HFFc6 (cell line): ENCODE data around the gene E4F1. TPM values are rescaled to one million over a fixed set of nuclear protein-coding genes. Genes with fewer than 3 reads are reported as not detected.

Experiments
- DNase-seq: peaks from one replicate; pipeline ENCODE4 v3.0.0-alpha.2; 2018
- H3K27ac Mint-ChIP-seq: 2 replicates; pipeline ENCODE4 v1.8.0; 2020; ENCODE audit warnings: mild to moderate bottlenecking, mixed read lengths
- H3K27me3 Mint-ChIP-seq: 2 replicates; pipeline ENCODE4 v1.8.0; 2021; ENCODE audit warnings: mild to moderate bottlenecking, moderate library complexity, mixed read lengths; ENCODE audit not compliant: insufficient read depth
- H3K36me3 Mint-ChIP-seq: 2 replicates; pipeline ENCODE4 v1.8.0; 2021; ENCODE audit warnings: low read depth, mixed read lengths
- H3K4me1 Mint-ChIP-seq: 2 replicates; pipeline ENCODE4 v1.8.0; 2020; ENCODE audit warnings: low read depth, mixed read lengths
- H3K4me3 Mint-ChIP-seq: 2 replicates; pipeline ENCODE4 v1.8.0; 2020; ENCODE audit warnings: mild to moderate bottlenecking, moderate library complexity, mixed read lengths
- H3K9me3 Mint-ChIP-seq: 2 replicates; pipeline ENCODE4 v1.8.0; 2020; ENCODE audit warnings: mild to moderate bottlenecking, mixed read lengths
- CTCF ChIP-seq: fragments of 200-600 bp; sonication (generic); IDR thresholded peaks from 2 replicates; pipeline ENCODE4 v1.5.0; 2021; ENCODE audit warnings: antibody characterized with exemption, mild to moderate bottlenecking
- microRNA-seq: library from miRNA; unstranded; fragments of <30 nt; microRNA quantifications from one replicate; pipeline ENCODE4, GENCODE V29; 2019
- total RNA-seq, 6 experiments: library from RNA; stranded (reverse); fragmentation: NEBNext Ultra II Directional; extraction: Animal tissue kit (Norgen Biotek cat#: 25700); gene quantifications; 2 replicates in 1 of 6; 3 replicates in 5 of 6; pipeline ENCODE4 v1.2.3, GENCODE V29; 2021

Gene E4F1
- total RNA-seq, 6 experiments from 2014 or later: 15.8 to 19.8 (median 16.7) TPM

DNA sequence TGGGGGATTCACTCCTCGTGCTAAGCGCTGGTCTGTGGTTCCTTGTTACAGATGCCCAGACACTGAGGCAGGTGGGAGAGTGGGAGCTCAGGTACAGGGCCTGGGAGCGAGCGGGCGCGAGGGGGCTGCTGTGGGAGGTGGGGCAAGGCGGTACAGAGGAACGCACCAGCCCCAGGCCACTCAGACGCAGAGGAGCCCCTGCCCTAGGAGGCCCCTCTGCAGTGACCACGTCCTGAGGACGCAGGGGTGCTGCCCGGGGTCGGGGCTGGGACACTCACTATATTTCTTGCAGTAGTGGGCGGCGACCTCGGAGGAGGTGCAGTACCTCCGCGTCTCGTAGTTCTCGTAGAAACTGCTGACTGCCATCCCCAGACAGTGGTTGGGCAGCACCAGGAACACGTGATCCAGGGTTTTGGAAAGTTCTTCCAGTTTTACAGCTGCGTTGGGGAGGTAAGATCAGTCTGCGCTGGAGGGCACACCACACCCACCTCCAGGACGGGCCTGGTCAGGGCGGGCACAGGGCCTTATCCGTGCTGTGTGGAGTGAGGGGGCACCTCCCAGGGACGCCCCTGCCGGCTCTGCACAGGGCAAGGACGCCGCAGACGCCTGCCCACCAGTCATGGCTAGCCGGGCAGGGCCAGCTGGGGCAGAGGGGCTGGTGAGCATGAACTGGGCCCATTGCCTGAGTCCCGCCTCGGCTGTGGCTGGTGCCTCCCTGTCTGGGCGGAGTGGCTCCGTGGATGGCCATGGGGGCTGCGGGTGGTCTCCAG, 60.8 kb downstream of the E4F1 start:
- no peak overlapping the region for H3K4me3 Mint-ChIP-seq

DNA sequence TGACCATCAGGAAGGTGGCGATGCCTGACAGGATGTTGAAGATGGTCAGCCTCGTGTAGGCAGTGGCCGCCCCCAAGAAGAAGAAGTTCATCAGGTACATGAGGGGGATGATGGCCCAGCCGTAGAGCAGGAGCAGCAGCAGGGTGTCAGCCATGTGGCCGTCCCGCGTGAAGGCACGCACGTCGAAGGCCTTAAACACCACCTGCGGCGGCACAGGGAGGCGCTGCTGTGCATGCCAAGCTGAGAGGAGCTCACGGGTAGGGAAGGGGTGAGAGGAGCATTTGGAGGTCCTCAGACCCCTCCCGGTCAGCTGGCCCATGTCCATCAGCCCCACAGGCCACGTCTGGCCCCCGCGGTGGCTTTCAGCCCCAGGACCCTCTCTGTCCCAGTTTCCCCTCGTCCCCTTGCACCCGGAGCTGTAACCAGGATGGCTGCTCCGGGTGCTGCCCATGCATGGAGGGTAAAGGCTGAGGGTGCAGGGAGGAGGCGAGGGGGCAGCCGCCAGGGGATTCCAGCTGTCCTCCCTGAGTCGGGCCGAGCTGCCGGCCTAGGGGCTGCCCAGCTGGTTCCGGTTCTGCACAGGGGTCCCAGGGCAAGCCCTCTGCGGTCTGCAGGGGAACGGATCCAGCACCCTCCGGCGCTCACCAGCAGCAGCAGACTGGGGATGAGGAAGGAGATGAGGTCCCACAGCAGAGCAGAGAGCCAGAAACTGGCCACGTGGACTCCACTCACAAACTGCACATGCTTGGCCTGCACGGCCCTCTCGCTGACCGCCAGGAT, 61.6 kb downstream of the E4F1 start:
- no peaks in the 10 kb centered on the region for H3K36me3 Mint-ChIP-seq
- no peaks in the 10 kb centered on the region for H3K9me3 Mint-ChIP-seq
- peaks cover 12% of the 10 kb centered on the region for H3K27me3 Mint-ChIP-seq
- H3K4me3 Mint-ChIP-seq: no peak overlapping the region
- no peak for TF ChIP-seq CTCF
- no peaks in the 10 kb centered on the region for H3K4me1 Mint-ChIP-seq
- DNase-seq: no peak
- H3K27ac Mint-ChIP-seq: no peak overlapping the region

More for the DNA sequence above, 60.8 kb downstream of the E4F1 start:
- no peak for TF ChIP-seq CTCF
- Mint-ChIP-seq H3K36me3 (no peaks in the 10 kb centered on the region), H3K4me1 (no peaks in the 10 kb centered on the region), H3K9me3 (no peaks in the 10 kb centered on the region), H3K27ac (no peak overlapping the region), H3K27me3 (peaks cover 18% of the 10 kb centered on the region)
- no peak for DNase-seq

Small RNAs within 50 kb of the gene (microRNA-seq; reads per million reads assigned to microRNA genes)
- gene MIR3677 (not detected), gene MIR4717 (not detected)

Other genes with a start within 250 kb of the E4F1 start
- under 1 TPM in 3 of 6 experiments, not detected in 3; 0.28 to 0.46 (median 0.45) TPM for gene NOXO1, start 242.1 kb upstream of the E4F1 start, total RNA-seq
- 10 to 100 TPM; 28.8 to 45.5 (median 40.2) TPM for gene GFER, start 239.4 kb upstream of the E4F1 start, total RNA-seq
- gene SYNGR3, start 233.6 kb upstream of the E4F1 start, total RNA-seq: 1 to 10 TPM in 5 of 6 experiments, under 1 TPM in 1; 0.96 to 1.4 (median 1.2) TPM
- 10 to 100 TPM; 37.1 to 48.1 (median 40.7) TPM for gene ZNF598, start 213.8 kb upstream of the E4F1 start, total RNA-seq
- gene NPW, start 203.8 kb upstream of the E4F1 start, total RNA-seq: 1 to 10 TPM in 4 of 6 experiments, under 1 TPM in 2; 0.57 to 2.1 (median 1.4) TPM
- 100 to 1,000 TPM; 140 to 177 (median 152) TPM for gene NHERF2, start 196.7 kb upstream of the E4F1 start, total RNA-seq
- 10 to 100 TPM; 23.7 to 31.5 (median 26.4) TPM for gene NTHL1, start 175.8 kb upstream of the E4F1 start, total RNA-seq
- gene TSC2, start 175.6 kb upstream of the E4F1 start, total RNA-seq: 10 to 100 TPM; 72.0 to 88.3 (median 83.2) TPM
- 100 to 1,000 TPM in 1 of 6 experiments, 10 to 100 TPM in 5; 77.9 to 118 (median 82.5) TPM for gene PKD1, start 87.7 kb upstream of the E4F1 start, total RNA-seq
- 1 to 10 TPM in 1 of 6 experiments, under 1 TPM in 5; 0.31 to 1.2 (median 0.65) TPM for gene RAB26, start 75.0 kb upstream of the E4F1 start, total RNA-seq
- 10 to 100 TPM; 81.4 to 88.3 (median 85.3) TPM for gene TRAF7, start 67.8 kb upstream of the E4F1 start, total RNA-seq
- gene CASKIN1, start 27.0 kb upstream of the E4F1 start, total RNA-seq: under 1 TPM; 0.06 to 0.56 (median 0.11) TPM
- 10 to 100 TPM; 32.7 to 39.4 (median 37.5) TPM for gene MLST8, start 18.1 kb upstream of the E4F1 start, total RNA-seq
- 1 to 10 TPM; 1.1 to 2.6 (median 1.8) TPM for gene BRICD5, start 12.7 kb upstream of the E4F1 start, total RNA-seq
- gene PGP, start 8.8 kb upstream of the E4F1 start, total RNA-seq: 10 to 100 TPM; 12.8 to 17.8 (median 15.1) TPM
- 1 to 10 TPM in 4 of 6 experiments, under 1 TPM in 2; 0.82 to 1.5 (median 1.1) TPM for gene DNASE1L2, start 12.9 kb downstream of the E4F1 start, total RNA-seq
- 10 to 100 TPM; 30.3 to 47.8 (median 35.4) TPM for gene ECI1, start 28.0 kb downstream of the E4F1 start, total RNA-seq
- 100 to 1,000 TPM; 127 to 163 (median 140) TPM for gene RNPS1, start 44.5 kb downstream of the E4F1 start, total RNA-seq
- 1 to 10 TPM; 1.9 to 3.6 (median 2.4) TPM for gene ABCA3, start 117.1 kb downstream of the E4F1 start, total RNA-seq
- 10 to 100 TPM; 10.9 to 22.3 (median 19.8) TPM for gene CCNF, start 205.9 kb downstream of the E4F1 start, total RNA-seq
- 1 to 10 TPM; 3.6 to 8.3 (median 8.0) TPM for gene TEDC2, start 236.5 kb downstream of the E4F1 start, total RNA-seq
- under 1 TPM; 0.22 to 0.47 (median 0.33) TPM for gene NTN3, start 247.7 kb downstream of the E4F1 start, total RNA-seq